Tibial artery (tissue), 4 donors: ENCODE data around the gene BPTF.

Source experiments
- DNase-seq, 2 donors: peaks; one replicate each; pipeline ENCODE4 v3.0.0-alpha.2; 2019
- H3K27ac ChIP-seq, 2 donors: fragments of 200-600 bp; sonication (generic) in 1 of 2; 1 replicate in 1 of 2; 2 replicates in 1 of 2; pipeline ENCODE4 v1.5.1; 2018 to 2019; ENCODE audit warnings: mild to moderate bottlenecking in 1 of 2
- H3K27me3 ChIP-seq, 2 donors: fragments of 200-600 bp; sonication (generic) in 1 of 2; one replicate each; pipeline versions ENCODE4 v1.5.1 to v1.6.0; 2016 to 2019
- H3K36me3 ChIP-seq, 3 donors: fragments of 200-600 bp; sonication (generic) in 2 of 3; one replicate each; pipeline ENCODE4 v1.5.1; 2016 to 2019; ENCODE audit warnings: mild to moderate bottlenecking in 2 of 3
- H3K4me1 ChIP-seq, 4 donors: fragments of 200-600 bp; sonication (generic) in 2 of 4; 1 replicate in 3 of 4; 2 replicates in 1 of 4; pipeline ENCODE4 v1.5.1; 2016 to 2019
- H3K4me3 ChIP-seq, 2 donors: fragments of 200-600 bp; sonication (generic) in 1 of 2; 1 replicate in 1 of 2; 2 replicates in 1 of 2; pipeline ENCODE4 v1.5.1; 2018 to 2019; ENCODE audit warnings: mild to moderate bottlenecking in 2 of 2
- H3K9me3 ChIP-seq, 3 donors: fragments of 200-600 bp; sonication (generic) in 1 of 3; one replicate each; pipeline ENCODE4 v1.5.1; 2016 to 2019
- intact Hi-C: fragments of 100-400 bp; cut with DNase I; formaldehyde crosslinking; loops from one replicate; pipeline ENCODE4 v1.15.0; 2023; ENCODE audit warnings: low total_unique reads
- TF ChIP-seq, protein P1 (sequence below), 2 experiments: fragments of 200-600 bp in 1 of 2; fragments of 450-650 bp in 1 of 2; IDR thresholded peaks; one replicate each; pipeline ENCODE4 v1.5.1; 2017 to 2019; ENCODE audit warnings: antibody characterized with exemption in 2 of 2, mild to moderate bottlenecking in 1 of 2, moderate library complexity in 1 of 2

The BPTF gene

DNA sequence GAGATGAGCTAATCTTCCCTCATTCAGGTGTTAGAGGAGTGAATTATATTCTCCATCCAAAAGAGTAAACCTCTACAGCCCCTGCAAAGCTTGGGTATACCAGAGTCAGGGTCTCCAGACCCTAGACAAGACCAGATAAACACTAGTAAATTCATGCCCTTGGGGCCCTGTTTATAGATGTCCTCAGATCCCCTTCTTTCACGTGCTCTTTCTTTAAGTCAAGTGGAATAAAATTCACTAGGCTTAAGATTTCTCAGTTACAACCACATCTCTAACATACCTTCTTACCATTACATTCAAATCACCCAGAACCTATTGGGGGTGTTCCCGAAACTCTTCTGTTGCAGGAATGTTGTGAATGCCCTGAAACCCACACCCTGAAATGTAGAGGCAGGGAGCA, 173.2 kb downstream of the BPTF start:
- no peaks in the 10 kb centered on the region for H3K36me3 ChIP-seq
- no peak for DNase-seq
- H3K27me3 ChIP-seq = no peaks in the 10 kb centered on the region
- H3K4me3 ChIP-seq = no peak overlapping the region
- TF ChIP-seq, protein P1, sequence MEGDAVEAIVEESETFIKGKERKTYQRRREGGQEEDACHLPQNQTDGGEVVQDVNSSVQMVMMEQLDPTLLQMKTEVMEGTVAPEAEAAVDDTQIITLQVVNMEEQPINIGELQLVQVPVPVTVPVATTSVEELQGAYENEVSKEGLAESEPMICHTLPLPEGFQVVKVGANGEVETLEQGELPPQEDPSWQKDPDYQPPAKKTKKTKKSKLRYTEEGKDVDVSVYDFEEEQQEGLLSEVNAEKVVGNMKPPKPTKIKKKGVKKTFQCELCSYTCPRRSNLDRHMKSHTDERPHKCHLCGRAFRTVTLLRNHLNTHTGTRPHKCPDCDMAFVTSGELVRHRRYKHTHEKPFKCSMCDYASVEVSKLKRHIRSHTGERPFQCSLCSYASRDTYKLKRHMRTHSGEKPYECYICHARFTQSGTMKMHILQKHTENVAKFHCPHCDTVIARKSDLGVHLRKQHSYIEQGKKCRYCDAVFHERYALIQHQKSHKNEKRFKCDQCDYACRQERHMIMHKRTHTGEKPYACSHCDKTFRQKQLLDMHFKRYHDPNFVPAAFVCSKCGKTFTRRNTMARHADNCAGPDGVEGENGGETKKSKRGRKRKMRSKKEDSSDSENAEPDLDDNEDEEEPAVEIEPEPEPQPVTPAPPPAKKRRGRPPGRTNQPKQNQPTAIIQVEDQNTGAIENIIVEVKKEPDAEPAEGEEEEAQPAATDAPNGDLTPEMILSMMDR (IDR thresholded peaks at IDR 0.05) = no peak
- peaks cover 0 to 26% (median 19%) of the 10 kb centered on the region in 4 donors for H3K4me1 ChIP-seq
- no peak overlapping the region for H3K27ac ChIP-seq
- H3K9me3 ChIP-seq = no peaks in the 10 kb centered on the region
- intact Hi-C loops = no loop called here

DNA sequence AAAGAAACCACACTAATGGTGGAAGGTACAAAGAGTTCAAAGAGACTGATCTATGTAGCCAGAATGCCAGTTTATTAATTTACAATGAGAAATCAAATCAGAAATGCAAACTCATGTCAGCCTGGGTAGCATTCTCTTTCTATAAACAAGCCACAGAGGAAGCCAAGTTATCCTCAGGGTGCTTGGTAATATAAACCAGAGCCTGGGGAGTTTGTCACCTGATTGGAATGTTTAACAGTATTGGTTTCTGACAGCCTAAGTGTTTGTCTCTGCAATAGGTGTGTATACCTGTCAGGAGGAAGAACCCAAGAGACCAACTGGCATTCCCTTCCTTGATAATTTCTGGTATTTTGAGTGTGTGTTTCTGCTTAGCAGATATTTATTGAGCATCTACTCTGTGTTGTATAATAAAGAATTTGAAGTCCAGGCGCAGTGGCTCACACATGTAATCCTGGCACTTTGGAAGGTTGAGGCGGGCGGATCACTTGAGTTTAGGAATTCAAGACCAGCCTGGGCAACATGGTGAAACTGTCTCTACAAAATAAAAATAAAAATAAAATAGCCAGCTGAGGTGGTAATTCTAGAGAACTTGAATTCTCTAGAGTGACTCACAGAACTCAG, 174.1 kb downstream of the BPTF start:
- DNase-seq = no peak
- intact Hi-C loops = no loop called here
- no peaks in the 10 kb centered on the region for H3K36me3 ChIP-seq
- no peak overlapping the region for H3K27ac ChIP-seq
- no peaks in the 10 kb centered on the region for H3K27me3 ChIP-seq
- peaks cover 0 to 20% (median 15%) of the 10 kb centered on the region in 4 donors for H3K4me1 ChIP-seq
- no peak overlapping the region for H3K4me3 ChIP-seq
- no peaks in the 10 kb centered on the region for H3K9me3 ChIP-seq
- TF ChIP-seq, protein P1 (IDR thresholded peaks at IDR 0.05) = no peak

DNA sequence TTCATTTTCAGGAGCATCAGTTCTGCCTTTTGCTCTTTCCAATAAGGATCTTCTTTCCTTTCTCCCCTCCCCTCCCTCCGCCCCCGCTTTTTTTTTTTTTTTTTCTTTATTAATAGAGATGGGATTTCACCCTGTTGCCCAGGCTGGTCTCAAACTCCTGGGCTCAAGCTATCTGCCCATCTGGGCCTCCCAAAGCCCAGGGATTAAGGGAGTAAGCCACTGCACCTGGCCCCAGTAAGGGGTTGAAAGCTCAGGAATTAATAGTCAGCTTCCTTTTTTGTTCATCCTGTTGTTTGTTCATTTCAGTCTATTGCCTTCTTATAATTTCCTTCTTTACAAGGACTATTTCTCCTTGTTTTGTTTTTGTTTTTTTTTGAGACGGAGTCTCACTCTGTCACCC, 178.9 kb downstream of the BPTF start:
- no peak overlapping the region for H3K4me3 ChIP-seq
- TF ChIP-seq, protein P1 (IDR thresholded peaks at IDR 0.05) = no peak
- H3K27me3 ChIP-seq = no peaks in the 10 kb centered on the region
- DNase-seq = no peak
- H3K4me1 ChIP-seq = no peaks in the 10 kb centered on the region
- H3K27ac ChIP-seq = no peak overlapping the region
- H3K9me3 ChIP-seq = no peaks in the 10 kb centered on the region
- intact Hi-C loops = no loop called here
- H3K36me3 ChIP-seq = no peaks in the 10 kb centered on the region

DNA sequence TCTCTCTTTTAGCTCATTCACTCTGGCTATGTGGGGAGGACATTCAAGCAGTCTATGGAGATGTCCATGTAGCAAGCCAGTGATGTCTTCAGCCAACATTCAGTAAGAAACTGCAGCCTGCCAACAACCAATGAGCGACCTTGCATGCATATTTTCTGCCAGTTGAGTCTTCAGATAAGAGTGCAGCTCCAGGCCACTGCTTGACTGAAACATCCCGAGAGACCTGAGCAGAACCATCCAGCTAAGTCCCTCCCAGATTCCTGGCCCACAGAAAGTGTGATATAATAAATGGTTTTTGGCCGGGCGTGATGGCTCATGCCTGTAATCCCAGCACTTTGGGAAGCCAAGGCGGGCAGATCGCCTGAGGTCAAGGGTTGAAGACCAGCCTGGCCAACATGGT, 181.5 kb downstream of the BPTF start:
- peak in 1 of 2 donors; percentile 32 for DNase-seq
- intact Hi-C loops = no loop called here
- Histone ChIP-seq H3K27ac (no peak overlapping the region), H3K9me3 (no peaks in the 10 kb centered on the region), H3K4me3 (no peak overlapping the region), H3K36me3 (no peaks in the 10 kb centered on the region), H3K27me3 (no peaks in the 10 kb centered on the region), H3K4me1 (no peaks in the 10 kb centered on the region)
- TF ChIP-seq, protein P1 (IDR thresholded peaks at IDR 0.05) = no peak

DNA sequence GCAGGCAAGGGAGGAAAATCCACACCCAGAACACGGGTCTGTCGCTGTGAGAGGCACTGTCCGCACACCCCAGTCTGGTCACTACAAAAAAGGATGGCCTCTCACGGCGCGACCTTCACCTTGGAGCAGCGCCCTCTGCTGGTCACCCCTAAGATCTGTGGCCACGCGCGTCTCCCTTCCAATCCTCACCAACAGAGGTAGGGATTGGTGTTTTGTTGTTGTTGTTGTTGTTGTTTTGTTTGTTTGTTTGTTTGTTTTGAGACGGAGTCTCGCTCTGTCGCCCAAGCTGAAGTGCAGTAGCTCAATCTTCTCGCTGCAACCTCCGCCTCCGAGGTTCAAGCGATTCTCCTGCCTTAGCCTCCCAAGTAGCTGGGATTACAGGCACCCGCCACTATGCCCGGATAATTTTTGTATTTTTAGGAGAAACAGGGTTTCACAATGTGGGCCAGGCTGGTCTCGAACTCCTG, 185.9 kb downstream of the BPTF start:
- intact Hi-C loops = no loop called here
- H3K9me3 ChIP-seq = no peaks in the 10 kb centered on the region
- no peak overlapping the region for H3K4me3 ChIP-seq
- no peaks in the 10 kb centered on the region for H3K27me3 ChIP-seq
- H3K27ac ChIP-seq = no peak overlapping the region
- H3K36me3 ChIP-seq = no peaks in the 10 kb centered on the region
- DNase-seq = peak in 1 of 2 donors; percentile 31
- TF ChIP-seq, protein P1 (IDR thresholded peaks at IDR 0.05) = peak; percentile 49
- H3K4me1 ChIP-seq = no peaks in the 10 kb centered on the region

DNA sequence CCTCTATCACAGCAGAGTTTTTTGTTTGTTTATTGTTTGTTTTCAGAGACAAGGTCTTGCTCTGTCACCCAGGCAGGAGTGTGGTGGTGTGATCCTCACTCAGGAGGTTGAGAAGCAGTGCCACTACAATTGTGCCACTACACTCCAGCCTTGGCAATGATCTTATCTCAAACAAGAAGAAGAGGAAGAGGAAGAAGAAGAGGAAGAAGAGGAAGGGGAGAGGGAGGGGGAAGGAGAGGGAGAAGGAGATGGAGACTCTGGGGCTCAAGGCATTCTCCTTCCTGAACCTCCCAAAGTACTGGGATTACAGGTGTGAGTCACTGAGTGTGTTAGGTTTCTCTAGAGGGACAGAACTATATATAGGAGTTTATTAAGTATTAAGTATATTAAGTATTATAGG, 188.1 kb downstream of the BPTF start:
- DNase-seq = no peak
- intact Hi-C loops = no loop called here
- H3K27ac ChIP-seq = no peak overlapping the region
- no peaks in the 10 kb centered on the region for H3K36me3 ChIP-seq
- no peak overlapping the region for H3K4me3 ChIP-seq
- H3K4me1 ChIP-seq = no peaks in the 10 kb centered on the region
- H3K9me3 ChIP-seq = no peaks in the 10 kb centered on the region
- no peaks in the 10 kb centered on the region for H3K27me3 ChIP-seq
- TF ChIP-seq, protein P1 (IDR thresholded peaks at IDR 0.05) = no peak
